Panc1 (cell line): ENCODE results near the gene ZNF613. TPM values are rescaled to one million over a fixed set of nuclear protein-coding genes. Genes with fewer than 3 reads are reported as not detected.
"Not testable (repeated sequence)": the region's sequence is repeated elsewhere in the genome, so short reads cannot be mapped to it uniquely, and the experiment has no call there.

Experiments
- ATAC-seq: fragments of 200-7000 bp; cut with Tn5 transposase; 2 replicates; pipeline ENCODE4 v1.9.1; 2020; ENCODE audit warnings: mild to moderate bottlenecking, moderate library complexity
- BruUV-seq: library from RNA; stranded (reverse); fragments of 400-500 nt; replicated peaks from 2 replicates; lab custom pipeline; 2021; lab: Mats Ljungman, UMichigan
- CTCF ChIA-PET: fragments of 300-600 bp; sonication (Branson Sonifier 250); formaldehyde crosslinking; loops from one replicate; lab custom pipeline; 2022; ENCODE audit warnings: antibody characterized with exemption; lab: Charles Lee
- POLR2A ChIA-PET: fragments of 300-600 bp; sonication (Branson Sonifier 250); formaldehyde crosslinking; loops from one replicate; lab custom pipeline; 2022; ENCODE audit warnings: antibody characterized with exemption; lab: Charles Lee
- DNase-seq: peaks from one replicate; pipeline ENCODE4 v3.0.0-alpha.2; 2010; ENCODE audit warnings: low read depth, low spot score
- H3K27ac ChIP-seq: 2 replicates; pipeline ENCODE4 v1.5.1; 2011; ENCODE audit warnings: mild to moderate bottlenecking, low read length, inconsistent platforms
- H3K27me3 ChIP-seq: fragments of 200-500 bp; sonication (Bioruptor generic); 2 replicates; pipeline ENCODE4 v1.6.0; 2014; ENCODE audit warnings: low read length, inconsistent platforms; ENCODE audit not compliant: control insufficient read depth, insufficient read depth
- H3K36me3 ChIP-seq: fragments of 200-500 bp; sonication (Bioruptor generic); 2 replicates; pipeline ENCODE4 v1.5.1; 2014; ENCODE audit warnings: inconsistent platforms, mild to moderate bottlenecking, low read length, moderate library complexity; ENCODE audit not compliant: control insufficient read depth, insufficient read depth
- H3K4me1 ChIP-seq: 2 replicates; pipeline ENCODE4 v1.5.1; 2011; ENCODE audit warnings: inconsistent platforms, mild to moderate bottlenecking, low read length, moderate library complexity; ENCODE audit not compliant: control insufficient read depth, insufficient read depth
- H3K4me3 ChIP-seq, 2 experiments: 2 replicates each; pipeline ENCODE4 v1.5.1; 2011 to 2012; ENCODE audit warnings: low read depth in 2 of 2, low read length in 2 of 2, mild to moderate bottlenecking in 2 of 2, inconsistent platforms in 1 of 2, moderate library complexity in 1 of 2
- H3K9me3 ChIP-seq: fragments of 200-500 bp; sonication (Bioruptor generic); 2 replicates; pipeline ENCODE4 v1.5.1; 2014; ENCODE audit warnings: low read depth, mild to moderate bottlenecking, inconsistent platforms, low read length, moderate library complexity; ENCODE audit not compliant: control insufficient read depth, insufficient read depth
- POLR2AphosphoS5 ChIP-seq: IDR thresholded peaks from 2 replicates; pipeline ENCODE4 v1.6.1; 2012; ENCODE audit warnings: mild to moderate bottlenecking, low read depth, low read length, moderate library complexity
- SIN3A ChIP-seq: IDR thresholded peaks from 2 replicates; pipeline ENCODE4 v1.6.1; 2012; ENCODE audit warnings: low read depth, mild to moderate bottlenecking, low read length, moderate library complexity, borderline replicate concordance; ENCODE audit not compliant: insufficient read depth
- TCF7L2 ChIP-seq: IDR thresholded peaks from 2 replicates; pipeline ENCODE4 v1.6.1; 2011; ENCODE audit warnings: mild to moderate bottlenecking, low read depth, low read length, inconsistent platforms
- in situ Hi-C: cut with HindIII; loops from 2 replicates; pipeline ENCODE4 v1.10.0; 2016; ENCODE audit warnings: low sequenced_read_pairs, low pct_unique_long_range_greater_than_20kb
- intact Hi-C: fragments of 100-400 bp; cut with micrococcal nuclease; formaldehyde crosslinking; loops from one replicate; pipeline ENCODE4 v1.10.0; 2022; ENCODE audit not compliant: unreplicated experiment
- total RNA-seq: library from RNA; stranded (reverse); gene quantifications from one replicate; pipeline ENCODE4 v1.2.1, GENCODE V29; 2021; ENCODE audit not compliant: unreplicated experiment
- TF ChIP-seq, protein P1 (sequence below): fragments of 450-650 bp; IDR thresholded peaks from 2 replicates; pipeline ENCODE4 v1.5.1; 2017; ENCODE audit warnings: mild to moderate bottlenecking
- TF ChIP-seq, protein P2 (sequence below), 2 experiments: IDR thresholded peaks; 2 replicates each; pipeline ENCODE4 v1.6.1; 2011 to 2012; ENCODE audit warnings: low read depth in 2 of 2, control low read depth in 1 of 2, low read length in 1 of 2, mild to moderate bottlenecking in 1 of 2, moderate library complexity in 1 of 2; ENCODE audit not compliant: insufficient read depth in 1 of 2

Gene ZNF613
- total RNA-seq, 1 experiment from 2014 or later = 3.1 TPM

DNA sequence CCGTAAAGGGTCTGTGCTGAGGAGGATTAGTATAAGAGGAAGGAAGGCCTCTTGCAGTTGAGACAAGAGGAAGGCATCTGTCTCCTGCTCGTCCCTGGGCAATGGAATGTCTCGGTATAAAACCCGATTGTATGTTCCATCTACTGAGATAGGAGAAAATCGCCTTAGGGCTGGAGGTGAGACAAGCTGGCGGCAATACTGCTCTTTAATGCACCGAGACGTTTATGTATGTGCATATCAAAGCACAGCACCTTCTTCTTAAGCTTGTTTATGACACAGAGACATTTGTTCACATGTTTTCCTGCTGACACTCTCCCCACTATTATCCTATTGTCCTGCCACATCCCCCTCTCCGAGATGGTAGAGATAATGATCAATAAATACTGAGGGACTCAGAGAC is 21.2 kb upstream of the ZNF613 start:
- H3K36me3 ChIP-seq, intact Hi-C loops, H3K4me1 ChIP-seq, POLR2A ChIA-PET, BruUV-seq, H3K27me3 ChIP-seq, ATAC-seq, DNase-seq, H3K27ac ChIP-seq, H3K4me3 ChIP-seq, in situ Hi-C loops, CTCF ChIA-PET: not testable (repeated sequence)
- H3K9me3 ChIP-seq = peaks cover 12% of the 10 kb centered on the region; the same call in 1 of the 2 replicates

DNA sequence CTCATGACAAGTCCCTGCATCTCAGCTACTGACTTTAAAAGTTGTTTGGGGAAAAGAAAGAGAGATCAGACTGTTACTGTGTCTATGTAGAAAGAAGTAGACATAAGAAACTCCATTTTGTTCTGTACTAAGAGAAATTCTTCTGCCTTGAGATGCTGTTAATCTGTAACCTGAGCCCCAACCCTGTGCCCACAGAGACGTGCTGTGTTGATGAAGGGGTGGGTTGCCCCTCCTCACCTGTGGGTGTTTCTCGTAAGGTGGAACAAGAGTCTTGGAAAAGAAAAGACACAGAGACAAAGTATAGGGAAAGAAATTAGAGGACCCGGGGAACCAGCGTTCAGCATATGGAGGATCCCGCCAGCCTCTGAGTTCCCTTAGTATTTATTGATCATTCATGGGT is 19.3 kb upstream of the ZNF613 start:
- H3K27ac ChIP-seq, H3K36me3 ChIP-seq, in situ Hi-C loops, DNase-seq, H3K27me3 ChIP-seq, ATAC-seq, H3K4me1 ChIP-seq, BruUV-seq, CTCF ChIA-PET, H3K4me3 ChIP-seq, H3K9me3 ChIP-seq, intact Hi-C loops, POLR2A ChIA-PET: not testable (repeated sequence)

DNA sequence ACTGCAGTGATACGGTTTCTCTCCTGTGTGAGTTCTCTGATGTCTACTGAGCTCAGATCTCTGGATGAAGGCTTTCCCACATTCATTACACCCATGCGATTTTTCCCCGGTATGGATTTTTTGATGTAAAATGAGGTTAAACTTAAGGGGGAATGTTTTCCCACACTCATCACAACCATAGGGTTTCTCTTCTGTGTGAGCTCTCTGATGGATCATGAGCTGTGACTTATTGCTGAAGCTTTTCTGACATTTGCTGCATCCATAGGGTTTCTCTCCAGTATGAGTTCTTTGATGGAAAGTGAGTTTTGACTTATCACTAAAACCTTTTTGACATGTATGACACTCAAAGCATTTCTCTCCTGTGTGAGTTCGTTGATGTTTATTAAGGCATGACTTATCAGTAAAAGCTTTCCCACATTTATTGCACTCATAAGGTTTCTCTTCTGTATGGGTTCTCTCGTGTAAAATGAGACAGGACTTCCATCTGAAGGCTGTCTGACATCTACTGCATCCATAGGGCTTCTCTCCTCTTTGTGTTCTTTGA is 11.9 kb upstream of the ZNF613 start:
- TF ChIP-seq POLR2AphosphoS5 = no peak
- TF ChIP-seq TCF7L2 = no peak
- TF ChIP-seq, protein P1, sequence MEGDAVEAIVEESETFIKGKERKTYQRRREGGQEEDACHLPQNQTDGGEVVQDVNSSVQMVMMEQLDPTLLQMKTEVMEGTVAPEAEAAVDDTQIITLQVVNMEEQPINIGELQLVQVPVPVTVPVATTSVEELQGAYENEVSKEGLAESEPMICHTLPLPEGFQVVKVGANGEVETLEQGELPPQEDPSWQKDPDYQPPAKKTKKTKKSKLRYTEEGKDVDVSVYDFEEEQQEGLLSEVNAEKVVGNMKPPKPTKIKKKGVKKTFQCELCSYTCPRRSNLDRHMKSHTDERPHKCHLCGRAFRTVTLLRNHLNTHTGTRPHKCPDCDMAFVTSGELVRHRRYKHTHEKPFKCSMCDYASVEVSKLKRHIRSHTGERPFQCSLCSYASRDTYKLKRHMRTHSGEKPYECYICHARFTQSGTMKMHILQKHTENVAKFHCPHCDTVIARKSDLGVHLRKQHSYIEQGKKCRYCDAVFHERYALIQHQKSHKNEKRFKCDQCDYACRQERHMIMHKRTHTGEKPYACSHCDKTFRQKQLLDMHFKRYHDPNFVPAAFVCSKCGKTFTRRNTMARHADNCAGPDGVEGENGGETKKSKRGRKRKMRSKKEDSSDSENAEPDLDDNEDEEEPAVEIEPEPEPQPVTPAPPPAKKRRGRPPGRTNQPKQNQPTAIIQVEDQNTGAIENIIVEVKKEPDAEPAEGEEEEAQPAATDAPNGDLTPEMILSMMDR = no peak
- no peak for TF ChIP-seq SIN3A
- TF ChIP-seq, protein P2, sequence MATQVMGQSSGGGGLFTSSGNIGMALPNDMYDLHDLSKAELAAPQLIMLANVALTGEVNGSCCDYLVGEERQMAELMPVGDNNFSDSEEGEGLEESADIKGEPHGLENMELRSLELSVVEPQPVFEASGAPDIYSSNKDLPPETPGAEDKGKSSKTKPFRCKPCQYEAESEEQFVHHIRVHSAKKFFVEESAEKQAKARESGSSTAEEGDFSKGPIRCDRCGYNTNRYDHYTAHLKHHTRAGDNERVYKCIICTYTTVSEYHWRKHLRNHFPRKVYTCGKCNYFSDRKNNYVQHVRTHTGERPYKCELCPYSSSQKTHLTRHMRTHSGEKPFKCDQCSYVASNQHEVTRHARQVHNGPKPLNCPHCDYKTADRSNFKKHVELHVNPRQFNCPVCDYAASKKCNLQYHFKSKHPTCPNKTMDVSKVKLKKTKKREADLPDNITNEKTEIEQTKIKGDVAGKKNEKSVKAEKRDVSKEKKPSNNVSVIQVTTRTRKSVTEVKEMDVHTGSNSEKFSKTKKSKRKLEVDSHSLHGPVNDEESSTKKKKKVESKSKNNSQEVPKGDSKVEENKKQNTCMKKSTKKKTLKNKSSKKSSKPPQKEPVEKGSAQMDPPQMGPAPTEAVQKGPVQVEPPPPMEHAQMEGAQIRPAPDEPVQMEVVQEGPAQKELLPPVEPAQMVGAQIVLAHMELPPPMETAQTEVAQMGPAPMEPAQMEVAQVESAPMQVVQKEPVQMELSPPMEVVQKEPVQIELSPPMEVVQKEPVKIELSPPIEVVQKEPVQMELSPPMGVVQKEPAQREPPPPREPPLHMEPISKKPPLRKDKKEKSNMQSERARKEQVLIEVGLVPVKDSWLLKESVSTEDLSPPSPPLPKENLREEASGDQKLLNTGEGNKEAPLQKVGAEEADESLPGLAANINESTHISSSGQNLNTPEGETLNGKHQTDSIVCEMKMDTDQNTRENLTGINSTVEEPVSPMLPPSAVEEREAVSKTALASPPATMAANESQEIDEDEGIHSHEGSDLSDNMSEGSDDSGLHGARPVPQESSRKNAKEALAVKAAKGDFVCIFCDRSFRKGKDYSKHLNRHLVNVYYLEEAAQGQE (IDR thresholded peaks at IDR 0.05; ENCODE audit: insufficient read depth in 1 of 2, low read depth in 2 of 2, low read length in 1 of 2) = no peak
- DNase-seq (no peak), ATAC-seq (no peak)
- ChIA-PET POLR2A (no interaction called here), CTCF (no interaction called here)
- H3K4me3 ChIP-seq = no peak overlapping the region
- H3K4me1 ChIP-seq = no peaks in the 10 kb centered on the region
- intact Hi-C loops (no loop called here), in situ Hi-C loops (no loop called here)
- H3K36me3 ChIP-seq = no peaks in the 10 kb centered on the region
- H3K27me3 ChIP-seq = no peaks in the 10 kb centered on the region
- BruUV-seq = no TSS peak
- peaks cover 21% of the 10 kb centered on the region; the same call in 1 of the 2 replicates for H3K9me3 ChIP-seq
- H3K27ac ChIP-seq = no peak overlapping the region
